IMR-90 (cell line): ENCODE data around the gene CCT7. TPM values are rescaled to one million over a fixed set of nuclear protein-coding genes. Genes with fewer than 3 reads are reported as not detected.

Experiments used
- ATAC-seq: fragments of 200-7000 bp; cut with Tn5 transposase; 2 replicates; pipeline ENCODE4 v1.9.1; 2020; ENCODE audit warnings: low read depth, mild to moderate bottlenecking, moderate library complexity
- BruUV-seq: library from RNA; stranded (reverse); fragments of 400-500 nt; replicated peaks from 2 replicates; lab custom pipeline; 2021; lab: Mats Ljungman, UMichigan
- CTCF ChIA-PET: fragments of 300-600 bp; formaldehyde crosslinking; extraction: SDS; loops from one replicate; lab custom pipeline; 2021; ENCODE audit warnings: antibody characterized with exemption; lab: Yijun Ruan, JAX
- POLR2A ChIA-PET: fragments of 300-600 bp; sonication (Branson Sonifier 250); formaldehyde crosslinking; loops from one replicate; lab custom pipeline; 2022; ENCODE audit warnings: antibody characterized with exemption; ENCODE audit not compliant: unreplicated experiment; lab: Charles Lee
- DNase-seq: peaks from one replicate; pipeline ENCODE4 v3.0.0; 2013
- H2AFZ ChIP-seq: replicated peaks from 2 replicates; pipeline ENCODE3; 2013; ENCODE audit warnings: low read length, mild to moderate bottlenecking; ENCODE audit not compliant: poor library complexity
- H2AK5ac ChIP-seq: 2 replicates; pipeline ENCODE4 v1.6.1; 2013; ENCODE audit warnings: low read depth, low read length, inconsistent platforms
- H2AK9ac ChIP-seq: replicated peaks from 2 replicates; pipeline ENCODE3; 2013; ENCODE audit warnings: mild to moderate bottlenecking, low read depth, low read length, moderate library complexity; ENCODE audit not compliant: poor library complexity
- H2BK120ac ChIP-seq: 2 replicates; pipeline ENCODE4 v1.6.1; 2013; ENCODE audit warnings: low read depth, low read length, inconsistent platforms
- H2BK15ac ChIP-seq: 3 replicates; pipeline ENCODE4 v1.6.1; 2013; ENCODE audit warnings: low read depth, low read length, inconsistent platforms
- H2BK20ac ChIP-seq: 2 replicates; pipeline ENCODE4 v1.6.1; 2013; ENCODE audit warnings: low read depth, mild to moderate bottlenecking, inconsistent platforms, low read length, moderate library complexity
- H2BK5ac ChIP-seq: 2 replicates; pipeline ENCODE4 v1.6.1; 2013; ENCODE audit warnings: mild to moderate bottlenecking, low read depth, low read length, inconsistent platforms; ENCODE audit not compliant: poor library complexity, severe bottlenecking
- H3K14ac ChIP-seq: replicated peaks from 2 replicates; pipeline ENCODE4 v1.6.1; 2013; ENCODE audit warnings: low read depth, low read length, inconsistent platforms
- H3K18ac ChIP-seq: 2 replicates; pipeline ENCODE4 v1.6.1; 2013; ENCODE audit warnings: low read depth, low read length, control low read depth
- H3K23ac ChIP-seq: 2 replicates; pipeline ENCODE4 v1.6.1; 2013; ENCODE audit warnings: low read depth, low read length, inconsistent platforms
- H3K27ac ChIP-seq: 2 replicates; pipeline ENCODE4 v1.5.1; 2013; ENCODE audit warnings: mild to moderate bottlenecking, control low read depth, low read length; ENCODE audit not compliant: insufficient read depth
- H3K27me3 ChIP-seq: 2 replicates; pipeline ENCODE4 v1.6.1; 2013; ENCODE audit warnings: low read length; ENCODE audit not compliant: control insufficient read depth, insufficient read depth
- H3K36me3 ChIP-seq: 2 replicates; pipeline ENCODE4 v1.6.1; 2013; ENCODE audit warnings: low read length, mixed read lengths; ENCODE audit not compliant: control insufficient read depth, insufficient read depth
- H3K4ac ChIP-seq: 2 replicates; pipeline ENCODE4 v1.6.1; 2013; ENCODE audit warnings: low read depth, low read length, inconsistent platforms
- H3K4me1 ChIP-seq: 2 replicates; pipeline ENCODE4 v1.6.1; 2013; ENCODE audit warnings: low read length, mixed read lengths; ENCODE audit not compliant: control insufficient read depth, insufficient read depth
- H3K4me2 ChIP-seq: 2 replicates; pipeline ENCODE4 v1.6.1; 2013; ENCODE audit warnings: low read depth, mild to moderate bottlenecking, control low read depth, low read length, moderate library complexity
- H3K4me3 ChIP-seq: 2 replicates; pipeline ENCODE4 v1.5.1; 2013; ENCODE audit warnings: low read depth, mild to moderate bottlenecking, control low read depth, low read length, moderate library complexity; ENCODE audit not compliant: insufficient read depth
- H3K56ac ChIP-seq: 2 replicates; pipeline ENCODE4 v1.6.1; 2013; ENCODE audit warnings: low read length, inconsistent platforms; ENCODE audit not compliant: insufficient read depth; ENCODE audit errors: extremely low read depth
- H3K79me1 ChIP-seq, 2 experiments: 2 replicates each; pipeline ENCODE4 v1.6.1; 2013; ENCODE audit warnings: low read length in 2 of 2, inconsistent platforms in 1 of 2, low read depth in 1 of 2
- H3K9ac ChIP-seq: 2 replicates; pipeline ENCODE4 v1.6.1; 2013; ENCODE audit warnings: low read depth, low read length, control low read depth
- H3K9me1 ChIP-seq: 2 replicates; pipeline ENCODE4 v1.6.1; 2013; ENCODE audit warnings: low read length, inconsistent platforms; ENCODE audit not compliant: insufficient read depth
- H3K9me3 ChIP-seq: 2 replicates; pipeline ENCODE4 v1.6.1; 2013; ENCODE audit warnings: low read length; ENCODE audit not compliant: control insufficient read depth, insufficient read depth
- H4K20me1 ChIP-seq: 2 replicates; pipeline ENCODE4 v1.6.1; 2013; ENCODE audit warnings: low read length, inconsistent platforms; ENCODE audit not compliant: insufficient read depth
- H4K5ac ChIP-seq: 2 replicates; pipeline ENCODE4 v1.6.1; 2013; ENCODE audit warnings: mild to moderate bottlenecking, low read depth, low read length, control low read depth
- H4K8ac ChIP-seq, 2 experiments: 2 replicates each; pipeline ENCODE4 v1.6.1; 2013; ENCODE audit warnings: low read depth in 2 of 2, low read length in 2 of 2, control low read depth in 1 of 2, inconsistent platforms in 1 of 2
- H4K91ac ChIP-seq: 2 replicates; pipeline ENCODE4 v1.6.1; 2013; ENCODE audit warnings: low read depth, low read length, inconsistent platforms; ENCODE audit not compliant: insufficient read depth
- BHLHE40 ChIP-seq: fragments of 150-350 bp; IDR thresholded peaks from 2 replicates; pipeline ENCODE4 v1.6.1; 2016; ENCODE audit warnings: mild to moderate bottlenecking, low read depth, low read length
- CEBPB ChIP-seq: IDR thresholded peaks from 2 replicates; pipeline ENCODE4 v1.6.1; 2012; ENCODE audit warnings: low read depth, low read length, improper control_type of control experiment
- CHD1 ChIP-seq: IDR thresholded peaks from 2 replicates; pipeline ENCODE4 v1.6.1; 2012; ENCODE audit warnings: low read depth, low read length, improper control_type of control experiment
- CTCF ChIP-seq: conservative IDR thresholded peaks from 2 replicates; pipeline ENCODE4 v1.5.1; 2012; ENCODE audit warnings: mild to moderate bottlenecking, low read depth, low read length, improper control_type of control experiment
- MAZ ChIP-seq: IDR thresholded peaks from 2 replicates; pipeline ENCODE4 v1.6.1; 2012; ENCODE audit warnings: low read depth, mild to moderate bottlenecking, low read length, improper control_type of control experiment, moderate library complexity, borderline replicate concordance
- MXI1 ChIP-seq: IDR thresholded peaks from 2 replicates; pipeline ENCODE4 v1.6.1; 2012; ENCODE audit warnings: low read depth, mild to moderate bottlenecking, low read length, moderate library complexity, borderline replicate concordance
- NFE2L2 ChIP-seq: fragments of 150-350 bp; IDR thresholded peaks from 2 replicates; pipeline ENCODE4 v1.6.1; 2016; ENCODE audit warnings: low read depth, mild to moderate bottlenecking, low read length
- RAD21 ChIP-seq: IDR thresholded peaks from 2 replicates; pipeline ENCODE4 v1.6.1; 2012; ENCODE audit warnings: low read length, improper control_type of control experiment
- RCOR1 ChIP-seq: IDR thresholded peaks from 2 replicates; pipeline ENCODE4 v1.6.1; 2012; ENCODE audit warnings: mild to moderate bottlenecking, low read length, improper control_type of control experiment; ENCODE audit not compliant: insufficient replicate concordance
- RFX5 ChIP-seq: IDR thresholded peaks from 2 replicates; pipeline ENCODE4 v1.8.0; 2012; ENCODE audit warnings: low read depth, mild to moderate bottlenecking, low read length, moderate library complexity
- USF2 ChIP-seq: fragments of 150-350 bp; IDR thresholded peaks from 2 replicates; pipeline ENCODE4 v1.6.1; 2017; ENCODE audit warnings: mild to moderate bottlenecking, antibody characterized with exemption, low read length, low read depth
- WGBS, 2 experiments: methylation state at CpG; one replicate each; pipeline versions ENCODE4 v1.1.5 to v1.1.7; 2013; ENCODE audit warnings: missing lambda C conversion rate in 2 of 2; ENCODE audit not compliant: insufficient read length in 1 of 2; ENCODE audit errors: extremely low coverage in 2 of 2; 5-methylcytosine and 5-hydroxymethylcytosine counted together
- dilution Hi-C: fragments of 300-500 bp; cut with HindIII; formaldehyde crosslinking; loops from one replicate; pipeline ENCODE4 v1.14.3; 2018; ENCODE audit warnings: low sequenced_read_pairs; ENCODE audit not compliant: unreplicated experiment
- in situ Hi-C: fragments of 300-500 bp; cut with MboI; formaldehyde crosslinking; loops from 3 replicates; pipeline ENCODE4 v1.14.3; 2019; ENCODE audit warnings: low sequenced_read_pairs, inconsistent platforms, mixed read lengths
- intact Hi-C: fragments of 100-400 bp; cut with micrococcal nuclease; formaldehyde crosslinking; loops from 2 replicates; pipeline ENCODE4 v1.10.0; 2022
- polyA plus RNA-seq, 3 experiments: library from polyadenylated mRNA; depleted of rRNA; stranded (reverse); fragments of >200 nt; gene quantifications; 2 replicates each; pipeline ENCODE4 v1.2.3, GENCODE V29; 2012; ENCODE audit warnings: low replicate concordance in 1 of 3
- total RNA-seq: library from RNA; depleted of rRNA; stranded (reverse); fragments of >200 nt; gene quantifications from 2 replicates; pipeline ENCODE4 v1.2.3, GENCODE V29; 2012

CCT7 gene
- total and polyA plus RNA-seq, 2 of the 4 experiments (the other 2 are of a cell fraction) = 321 to 575 TPM

GRCh38 chr2:73257425-73258125 is 23.5 kb downstream of the CCT7 start:
- no peak for TF ChIP-seq USF2
- TF ChIP-seq MAZ = no peak
- TF ChIP-seq CEBPB = no peak
- TF ChIP-seq CTCF = no peak
- no peak for TF ChIP-seq RFX5
- TF ChIP-seq CHD1 = no peak
- TF ChIP-seq BHLHE40 = no peak
- TF ChIP-seq MXI1 = no peak
- no peak for TF ChIP-seq RAD21
- TF ChIP-seq RCOR1 = no peak
- no peak for TF ChIP-seq NFE2L2
- ATAC-seq = no peak
- H2BK120ac ChIP-seq = no peak overlapping the region
- no peak overlapping the region for H3K23ac ChIP-seq
- no peak overlapping the region for H3K4me2 ChIP-seq
- peaks cover 8% of the 10 kb centered on the region for H4K20me1 ChIP-seq
- 90% methylated on average over 2 of the region's 10 CpGs; no CpG with 5 or more reads in 1 of the 2 experiments for WGBS, 2 experiments
- H3K9me1 ChIP-seq = peaks cover 7% of the 10 kb centered on the region; the same call in 1 of the 2 replicates
- H3K56ac ChIP-seq = no peak overlapping the region
- H3K14ac ChIP-seq = no peak overlapping the region
- ChIA-PET CTCF (no interaction called here), POLR2A (no interaction called here)
- no peaks in the 10 kb centered on the region for H3K4me1 ChIP-seq
- H2BK5ac ChIP-seq = no peak overlapping the region
- H2BK15ac ChIP-seq = no peak overlapping the region
- no peak overlapping the region for H3K4ac ChIP-seq
- H3K4me3 ChIP-seq = no peak overlapping the region
- H2AK5ac ChIP-seq = no peak overlapping the region
- H4K8ac ChIP-seq = no peak overlapping the region
- in situ Hi-C loops (no loop called here), dilution Hi-C loops (no loop called here), intact Hi-C loops (no loop called here)
- no peak overlapping the region for H3K9ac ChIP-seq
- no peak overlapping the region for H3K27ac ChIP-seq
- no peak for DNase-seq
- no peaks in the 10 kb centered on the region for H3K9me3 ChIP-seq
- H4K5ac ChIP-seq = no peak overlapping the region
- no peak overlapping the region for H2BK20ac ChIP-seq
- no peak overlapping the region for H3K18ac ChIP-seq
- H2AK9ac ChIP-seq = no peak overlapping the region
- no peaks in the 10 kb centered on the region; a peak in 1 of 4 replicates for H3K79me1 ChIP-seq
- H3K27me3 ChIP-seq = no peaks in the 10 kb centered on the region
- no TSS peak for BruUV-seq
- H3K36me3 ChIP-seq = peaks cover 26% of the 10 kb centered on the region
- no peak overlapping the region for H2AFZ ChIP-seq
- H4K91ac ChIP-seq = no peak overlapping the region
